BJ (cell line): Measurements from ENCODE around the gene TEX14. TPM values are rescaled to one million over a fixed set of nuclear protein-coding genes. Genes with fewer than 3 reads are reported as not detected.

Source experiments
- CTCF ChIA-PET: fragments of 350-600 bp; formaldehyde crosslinking; extraction: SDS; loops from one replicate; lab custom pipeline; 2021; ENCODE audit warnings: antibody characterized with exemption, inconsistent platforms; lab: Yijun Ruan, JAX
- POLR2A ChIA-PET: fragments of 300-600 bp; sonication (Branson Sonifier 250); formaldehyde crosslinking; extraction: SDS; loops from one replicate; lab custom pipeline; 2021; ENCODE audit warnings: antibody characterized with exemption; lab: Charles Lee
- DNase-seq: peaks from one replicate; pipeline ENCODE4 v3.0.0-alpha.2; 2011; ENCODE audit warnings: low read depth
- H3K27me3 ChIP-seq: 2 replicates; pipeline ENCODE4 v1.6.0; 2011; ENCODE audit warnings: low read length; ENCODE audit not compliant: control insufficient read depth, insufficient read depth
- H3K36me3 ChIP-seq: 2 replicates; pipeline ENCODE4 v1.5.1; 2011; ENCODE audit warnings: low read length; ENCODE audit not compliant: control insufficient read depth, insufficient read depth
- H3K4me3 ChIP-seq: 2 replicates; pipeline ENCODE4 v1.5.1; 2011; ENCODE audit warnings: low read depth, mild to moderate bottlenecking, control low read depth, low read length
- polyA plus RNA-seq: library from polyadenylated mRNA; depleted of rRNA; stranded (reverse); fragments of >200 nt; gene quantifications from 2 replicates; pipeline ENCODE4 v1.2.3, GENCODE V29; 2011
- TF ChIP-seq, protein P1 (sequence below): IDR thresholded peaks from 2 replicates; pipeline ENCODE4 v1.5.1; 2011; ENCODE audit warnings: low read depth, mild to moderate bottlenecking, control low read depth, inconsistent platforms, low read length, moderate library complexity; ENCODE audit not compliant: insufficient read depth

Gene TEX14
- polyA plus RNA-seq, 1 experiment, result 0.02 TPM

DNA sequence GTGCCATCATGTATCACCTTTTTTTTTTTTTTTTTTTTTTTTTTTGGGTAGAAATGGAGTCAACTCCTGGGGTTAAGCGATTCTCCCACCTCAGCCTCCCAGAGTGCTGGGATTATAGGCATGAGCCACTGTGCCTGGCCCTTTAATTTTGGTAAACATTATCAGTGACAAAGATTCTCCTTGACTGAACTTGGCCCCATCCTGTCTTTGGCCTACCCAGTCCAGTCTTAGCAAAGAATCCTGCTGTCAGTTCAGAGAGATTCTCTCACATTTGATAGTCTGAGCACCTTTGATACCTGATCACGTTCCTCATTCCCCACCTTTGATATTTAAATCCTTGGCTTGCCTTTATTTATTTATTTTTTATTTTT is 12.1 kb upstream of the TEX14 start:
- TF ChIP-seq, protein P1, sequence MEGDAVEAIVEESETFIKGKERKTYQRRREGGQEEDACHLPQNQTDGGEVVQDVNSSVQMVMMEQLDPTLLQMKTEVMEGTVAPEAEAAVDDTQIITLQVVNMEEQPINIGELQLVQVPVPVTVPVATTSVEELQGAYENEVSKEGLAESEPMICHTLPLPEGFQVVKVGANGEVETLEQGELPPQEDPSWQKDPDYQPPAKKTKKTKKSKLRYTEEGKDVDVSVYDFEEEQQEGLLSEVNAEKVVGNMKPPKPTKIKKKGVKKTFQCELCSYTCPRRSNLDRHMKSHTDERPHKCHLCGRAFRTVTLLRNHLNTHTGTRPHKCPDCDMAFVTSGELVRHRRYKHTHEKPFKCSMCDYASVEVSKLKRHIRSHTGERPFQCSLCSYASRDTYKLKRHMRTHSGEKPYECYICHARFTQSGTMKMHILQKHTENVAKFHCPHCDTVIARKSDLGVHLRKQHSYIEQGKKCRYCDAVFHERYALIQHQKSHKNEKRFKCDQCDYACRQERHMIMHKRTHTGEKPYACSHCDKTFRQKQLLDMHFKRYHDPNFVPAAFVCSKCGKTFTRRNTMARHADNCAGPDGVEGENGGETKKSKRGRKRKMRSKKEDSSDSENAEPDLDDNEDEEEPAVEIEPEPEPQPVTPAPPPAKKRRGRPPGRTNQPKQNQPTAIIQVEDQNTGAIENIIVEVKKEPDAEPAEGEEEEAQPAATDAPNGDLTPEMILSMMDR, result no peak

DNA sequence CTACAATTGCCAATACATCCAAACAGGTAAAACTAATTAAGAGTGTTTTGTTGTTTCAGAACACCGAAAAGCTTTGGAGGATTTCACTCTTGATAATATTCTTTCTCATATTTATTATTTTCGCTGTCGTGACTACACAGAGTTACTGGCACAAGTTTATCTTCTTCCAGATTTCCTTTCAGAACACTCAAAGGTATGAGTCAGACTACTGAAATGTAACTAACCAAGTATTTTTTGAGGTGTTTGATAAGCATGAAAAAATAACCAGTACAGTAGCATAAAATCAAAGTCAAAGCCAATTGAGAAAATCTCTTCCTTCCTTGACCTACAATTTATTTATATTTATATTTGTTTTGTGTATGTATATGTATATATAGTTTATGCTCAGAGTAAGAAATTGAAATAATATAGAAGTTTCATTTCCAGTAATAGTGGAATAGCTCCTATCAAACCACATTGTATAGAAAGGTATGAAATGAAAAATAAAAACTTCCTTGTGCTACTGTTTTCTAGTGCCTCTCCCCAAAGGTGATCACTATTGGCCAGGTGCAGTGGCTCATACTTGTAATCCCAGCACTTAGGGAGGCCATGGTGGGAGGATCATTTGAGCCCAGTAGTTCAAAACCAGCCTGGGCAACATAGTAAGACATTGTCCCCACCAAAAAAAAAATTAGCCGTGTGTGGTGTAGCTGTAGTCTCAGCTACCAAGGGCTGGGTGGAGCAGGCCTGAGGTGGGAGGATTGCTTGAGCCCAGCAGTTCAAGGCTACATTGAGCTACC is 11.5 kb upstream of the TEX14 start:
- Histone ChIP-seq H3K4me3 (no peak overlapping the region), H3K36me3 (peaks cover 1% of the 10 kb centered on the region; the same call in 1 of the 2 replicates), H3K27me3 (no peaks in the 10 kb centered on the region)
- TF ChIP-seq, protein P1, result no peak
- ChIA-PET POLR2A (no interaction called here), CTCF (interaction anchor here (1.1 kb wide), 2 partner anchors 176 to 303 kb away, joined by 3 read pairs; no protein-coding TSS in a partner anchor)
- no peak for DNase-seq

More for the DNA sequence above, 12.1 kb upstream of the TEX14 start:
- Histone ChIP-seq H3K4me3 (no peak overlapping the region), H3K27me3 (no peaks in the 10 kb centered on the region), H3K36me3 (peaks cover 1% of the 10 kb centered on the region; the same call in 1 of the 2 replicates)
- ChIA-PET POLR2A (no interaction called here), CTCF (interaction anchor here (1.1 kb wide), 2 partner anchors 176 to 302 kb away, joined by 3 read pairs; no protein-coding TSS in a partner anchor)
- DNase-seq, result no peak

DNA sequence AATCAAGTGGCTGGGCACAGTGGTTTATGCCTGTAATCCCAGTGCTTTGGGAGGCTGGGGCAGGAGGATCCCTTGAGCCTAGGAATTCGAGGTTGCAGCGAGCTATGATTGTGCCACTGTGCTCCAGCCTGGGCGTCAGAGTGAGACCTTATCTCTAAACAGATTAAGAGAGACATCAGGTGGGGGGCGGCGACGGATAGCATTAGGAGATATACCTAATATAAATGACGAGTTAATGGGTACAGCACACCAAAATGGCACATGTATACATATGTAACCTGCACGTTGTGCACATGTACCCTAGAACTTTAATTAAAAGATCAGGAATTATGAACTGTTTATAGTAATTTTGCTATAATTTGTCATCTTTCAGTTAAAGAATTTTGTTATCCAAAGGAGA is 10.9 kb upstream of the TEX14 start:
- Histone ChIP-seq H3K36me3 (peaks cover under 1% of the 10 kb centered on the region; the same call in 1 of the 2 replicates), H3K27me3 (no peaks in the 10 kb centered on the region), H3K4me3 (no peak overlapping the region)
- DNase-seq, result no peak
- POLR2A ChIA-PET, result no interaction called here
- CTCF ChIA-PET, result interaction anchor here (1.1 kb wide), 1 partner anchor 175 kb away, joined by 3 read pairs; no protein-coding TSS in a partner anchor
- TF ChIP-seq, protein P1, result no peak

DNA sequence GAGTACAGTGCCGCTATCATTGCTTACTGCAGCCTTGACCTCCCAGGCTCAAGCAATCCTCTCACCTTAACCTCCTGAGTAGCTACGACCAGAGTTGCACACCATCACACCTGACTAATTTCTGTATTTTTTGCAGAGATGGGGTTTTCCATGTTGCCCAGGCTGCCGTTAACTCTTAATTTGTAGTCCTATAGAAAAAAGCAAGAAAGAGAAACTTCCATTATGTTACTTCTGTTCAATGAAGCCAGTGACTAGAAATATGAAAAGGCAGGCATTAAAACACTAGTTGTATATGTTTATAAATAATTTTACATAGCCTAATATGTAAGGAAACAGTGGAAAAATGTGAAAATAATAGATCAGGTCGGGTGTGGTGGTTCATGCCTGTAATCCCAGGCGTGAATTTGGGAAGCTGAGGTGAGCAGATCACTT is 10.2 kb upstream of the TEX14 start:
- POLR2A ChIA-PET, result no interaction called here
- Histone ChIP-seq H3K27me3 (no peaks in the 10 kb centered on the region), H3K4me3 (no peak overlapping the region), H3K36me3 (no peaks in the 10 kb centered on the region; the same call in 1 of the 2 replicates)
- TF ChIP-seq, protein P1, result no peak
- CTCF ChIA-PET, result no interaction called here
- no peak for DNase-seq

DNA sequence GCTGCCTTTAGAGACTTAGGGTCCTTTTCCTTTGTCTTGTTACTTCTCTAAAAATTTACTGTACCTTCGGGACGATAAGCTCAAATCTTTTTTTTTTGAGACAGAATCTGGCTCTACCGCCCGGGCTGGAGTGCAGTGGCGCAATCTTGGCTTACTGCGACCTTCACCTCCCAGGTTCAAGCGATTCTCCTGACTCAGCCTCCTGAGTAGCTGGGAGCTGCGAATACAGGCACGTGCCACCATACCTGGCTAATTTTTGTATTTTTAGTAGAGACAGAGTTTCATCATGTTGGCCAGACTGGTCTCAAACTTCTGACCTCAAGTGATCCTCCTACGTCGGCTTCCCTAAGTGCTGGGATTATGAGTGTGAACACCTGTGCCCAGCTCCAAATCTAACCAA is 7.9 kb upstream of the TEX14 start:
- no peak for DNase-seq
- TF ChIP-seq, protein P1, result no peak
- H3K27me3 ChIP-seq, result no peaks in the 10 kb centered on the region

More for the DNA sequence above, 7.9 kb upstream of the TEX14 start:
- ChIA-PET CTCF (interaction anchor here (1.0 to 1.2 kb wide), 2 partner anchors 7 to 181 kb away, joined by 3 read pairs; partner anchors contain the start of gene RAD51C), POLR2A (no interaction called here)
- Histone ChIP-seq H3K36me3 (no peaks in the 10 kb centered on the region; the same call in 1 of the 2 replicates), H3K4me3 (no peak overlapping the region)
